CD4-positive, alpha-beta T cell treated with Interleukin-6 for 4 hours (primary cell): ENCODE results near the gene MED7.
A peak's percentile ranks its signal among the peaks of the same experiment; 100 is the strongest.

Experiments used
- DNase-seq: peaks from one replicate; pipeline ENCODE4 v3.0.0-alpha.2; 2020; ENCODE audit warnings: mixed read lengths

The MED7 gene

DNA sequence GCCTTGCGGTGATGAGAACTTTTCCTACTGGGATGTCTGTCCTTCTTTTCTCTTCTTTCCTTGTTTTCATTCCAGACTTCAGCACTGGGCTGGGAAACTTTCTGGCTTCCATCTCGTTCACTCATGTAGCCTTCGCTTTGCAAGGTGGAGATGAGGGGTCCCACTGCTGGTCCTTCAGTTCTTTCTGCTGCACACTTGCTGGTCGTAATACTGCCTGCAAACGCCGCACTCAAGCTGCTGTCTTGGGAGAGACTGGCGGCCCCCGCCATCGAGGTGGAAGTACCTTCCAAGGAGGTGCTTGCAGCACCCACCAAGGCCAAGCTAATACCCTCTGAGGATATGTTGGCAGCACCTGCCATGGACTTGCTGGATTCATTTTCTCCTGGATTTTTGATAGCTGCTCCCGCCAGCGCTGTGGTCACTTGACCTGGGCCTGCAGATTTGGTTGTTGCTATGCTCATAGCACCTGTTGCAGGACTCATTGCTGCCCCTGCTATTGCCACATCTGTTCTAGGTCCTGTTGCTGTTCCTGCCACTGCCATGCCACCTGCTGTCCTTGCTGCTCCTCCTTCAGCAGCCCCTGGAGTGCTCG lies 20.4 kb upstream of the MED7 start:
- no peak for DNase-seq

DNA sequence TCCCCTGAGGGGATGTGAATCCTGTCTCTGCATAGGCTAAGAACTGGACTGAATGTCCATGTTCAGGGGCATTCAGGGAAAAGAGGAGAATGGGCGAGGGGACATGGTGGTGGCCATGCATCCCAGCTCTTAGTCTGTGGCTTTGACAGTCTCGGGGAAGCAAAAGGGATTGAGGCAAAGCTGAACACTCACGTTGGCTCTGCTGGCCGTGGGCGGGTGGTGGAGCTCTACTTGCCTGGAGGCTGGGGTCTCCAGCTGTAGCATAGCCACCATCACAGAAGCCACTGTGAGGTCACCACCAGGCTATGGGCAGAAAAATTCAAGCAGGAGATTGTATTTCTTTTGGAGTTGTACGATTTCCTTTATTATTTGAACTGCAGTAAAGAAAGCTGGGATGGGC lies 19.3 kb upstream of the MED7 start:
- no peak for DNase-seq

DNA sequence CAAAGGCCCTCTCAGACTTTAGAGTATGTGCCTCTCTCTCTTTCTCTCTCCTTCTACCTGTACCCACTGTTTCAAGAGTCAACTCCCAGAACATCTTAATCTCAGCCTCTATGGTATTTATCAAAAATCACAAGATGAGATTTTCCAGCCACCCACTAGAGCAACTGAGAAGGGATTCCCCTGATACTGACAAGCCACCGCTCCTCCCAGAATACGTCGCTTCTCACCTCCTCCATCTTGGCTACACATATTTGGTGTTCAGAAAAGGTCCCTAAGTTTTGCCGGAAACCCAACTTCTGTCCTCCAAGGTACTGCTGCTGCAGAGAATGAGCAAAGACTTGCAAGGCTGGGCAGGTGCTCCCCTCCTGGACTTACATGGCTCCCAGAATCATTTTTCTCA lies 17.3 kb upstream of the MED7 start:
- DNase-seq, result peak; percentile 27

GRCh38 chr5:157159209-157159751 lies 16.6 kb upstream of the MED7 start:
- DNase-seq, result peak; percentile 64

DNA sequence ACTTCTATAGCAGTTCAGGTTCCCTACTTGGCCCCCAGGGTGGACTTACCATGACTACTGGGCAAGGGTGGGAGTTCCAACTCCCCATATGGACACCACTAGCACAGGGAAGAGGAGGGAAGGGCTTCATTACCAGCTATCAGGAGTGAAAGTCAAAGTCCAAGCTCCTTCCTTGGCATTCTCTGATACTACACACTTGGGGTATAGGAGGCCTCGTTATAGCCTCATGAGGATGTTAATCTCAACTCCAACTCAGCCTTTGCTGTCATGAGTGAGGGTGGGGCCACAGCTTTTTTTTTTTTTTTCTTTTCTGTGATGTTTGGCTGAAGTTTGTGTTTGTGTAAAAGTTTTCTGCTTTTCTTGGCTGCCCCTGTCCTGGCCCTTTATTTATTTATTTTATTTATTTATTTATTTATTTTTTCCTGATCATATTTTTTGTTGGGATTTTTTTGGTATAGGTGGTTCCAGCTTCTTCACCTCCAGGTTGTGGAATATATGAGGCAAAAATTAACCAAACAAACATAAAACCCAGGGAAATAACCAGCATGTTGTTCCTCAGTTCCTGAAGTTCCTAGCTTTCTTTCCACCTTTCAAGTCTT lies 14.7 kb upstream of the MED7 start:
- DNase-seq, result no peak

- no peak for DNase-seq
Measured at GRCh38 chr5:157155297-157155696, 12.6 kb upstream of the MED7 start.

- no peak for DNase-seq
Measured at GRCh38 chr5:157150995-157151394, 8.3 kb upstream of the MED7 start.

DNA sequence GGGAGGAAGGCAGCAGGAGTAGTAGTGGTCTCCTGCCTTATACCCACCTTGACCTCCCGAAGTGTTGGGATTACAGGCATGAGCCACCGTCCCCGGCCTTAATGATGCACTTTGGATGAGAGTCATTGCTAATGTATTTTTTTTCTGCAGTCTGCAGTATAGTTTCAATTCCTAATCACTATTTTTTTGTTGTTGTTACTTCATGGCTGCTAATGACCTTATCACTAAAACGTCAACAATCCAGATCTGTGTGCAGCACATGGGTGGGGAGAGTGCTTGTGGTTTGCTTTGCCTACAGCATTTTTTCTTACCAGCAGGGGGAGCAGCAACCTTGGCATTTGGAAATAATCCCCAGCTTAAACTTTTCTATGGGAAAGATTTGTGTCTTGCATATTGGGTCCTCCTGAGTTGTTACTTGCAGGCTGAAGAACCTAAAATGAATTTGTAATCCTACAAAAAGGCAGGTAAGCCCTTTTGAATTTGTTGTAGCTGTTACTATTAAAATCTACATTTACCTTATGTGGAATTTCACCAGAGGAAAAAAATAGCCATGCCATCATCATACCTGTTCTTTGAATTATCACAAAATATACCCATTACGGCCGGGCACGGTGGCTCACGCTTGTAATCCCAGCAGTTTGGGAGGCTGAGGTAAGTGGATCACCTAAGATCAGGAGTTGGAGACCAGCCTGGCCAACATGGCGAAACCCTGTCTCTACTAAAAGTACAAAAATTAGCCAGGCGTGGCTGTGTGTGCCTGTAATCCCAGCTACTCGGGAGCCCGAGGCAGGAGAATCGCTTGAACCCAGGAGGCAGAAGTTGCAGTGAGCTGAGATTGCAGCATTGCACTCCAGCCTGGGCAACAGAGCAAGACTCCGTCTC lies 6.3 kb upstream of the MED7 start:
- DNase-seq, result peak; percentile 89

GRCh38 chr5:157143127-157143971 lies 684 bp upstream of the MED7 start:
- DNase-seq, result peak; percentile 64

GRCh38 chr5:157137691-157138090 lies 5.0 kb downstream of the MED7 start:
- no peak for DNase-seq

GRCh38 chr5:157132281-157132612 lies 10.4 kb downstream of the MED7 start:
- DNase-seq, result no peak

DNA sequence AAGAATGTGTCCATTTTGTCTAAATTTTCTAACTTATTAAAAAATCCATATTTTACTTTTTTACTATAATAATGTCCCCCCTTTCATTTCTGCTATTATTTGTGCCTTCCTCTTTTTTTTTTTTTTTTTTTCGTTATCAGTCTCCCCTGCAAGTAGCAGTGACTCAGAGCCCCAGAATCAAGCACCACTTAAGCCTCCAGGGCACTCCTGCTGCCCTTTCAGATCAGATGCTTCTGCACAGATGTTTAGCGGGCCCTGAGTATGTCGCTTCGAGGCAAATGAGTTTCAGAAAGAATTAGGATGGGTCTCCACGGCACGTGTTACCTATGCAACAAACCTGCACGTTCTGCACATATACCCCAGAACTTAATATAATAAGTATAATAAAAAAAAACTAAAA lies 11.7 kb downstream of the MED7 start:
- no peak for DNase-seq

GRCh38 chr5:157121709-157122108 lies 21.0 kb downstream of the MED7 start:
- DNase-seq, result no peak

DNA sequence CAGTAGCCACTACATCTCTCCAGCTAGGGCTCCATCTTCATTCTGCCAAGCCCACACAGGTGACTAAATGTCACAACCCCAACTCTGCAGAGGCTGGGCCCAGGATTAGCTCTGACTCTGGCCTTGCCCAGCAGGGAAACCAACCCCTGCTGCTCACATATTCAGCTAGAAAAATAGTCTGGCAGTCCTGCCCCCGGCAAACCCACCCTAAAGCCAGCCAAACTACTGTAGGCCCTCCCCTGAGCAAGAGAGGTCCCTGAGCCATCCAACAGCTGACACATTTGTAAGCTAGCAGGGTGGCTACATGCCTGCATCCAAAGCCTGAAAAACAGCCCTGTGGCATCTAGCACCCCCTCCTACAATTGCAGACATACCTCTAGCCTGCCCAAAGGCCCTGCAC lies 22.6 kb downstream of the MED7 start:
- DNase-seq, result no peak

DNA sequence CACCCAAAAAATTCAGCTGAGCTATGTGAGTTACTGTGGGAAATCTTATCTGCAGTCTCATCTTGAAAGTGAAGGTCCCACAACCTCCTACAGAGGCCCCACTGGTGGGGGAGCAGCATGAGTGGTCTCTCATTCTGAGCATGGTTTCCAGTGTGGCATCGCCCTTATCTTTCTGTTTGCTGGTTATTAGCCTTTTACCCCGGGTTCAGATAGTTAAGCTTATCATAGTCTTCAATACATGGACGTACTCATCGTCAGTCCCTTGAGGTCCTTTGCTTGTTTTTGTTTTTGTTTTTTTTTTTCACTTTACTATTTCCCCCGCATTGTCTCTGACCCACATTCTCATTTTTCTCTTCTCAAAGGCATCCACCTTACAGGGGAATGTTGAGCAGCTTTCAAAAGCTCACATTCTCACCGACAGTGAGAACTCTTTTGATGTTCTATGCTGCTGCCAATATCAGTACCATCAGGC lies 26.1 kb downstream of the MED7 start:
- DNase-seq, result no peak

DNA sequence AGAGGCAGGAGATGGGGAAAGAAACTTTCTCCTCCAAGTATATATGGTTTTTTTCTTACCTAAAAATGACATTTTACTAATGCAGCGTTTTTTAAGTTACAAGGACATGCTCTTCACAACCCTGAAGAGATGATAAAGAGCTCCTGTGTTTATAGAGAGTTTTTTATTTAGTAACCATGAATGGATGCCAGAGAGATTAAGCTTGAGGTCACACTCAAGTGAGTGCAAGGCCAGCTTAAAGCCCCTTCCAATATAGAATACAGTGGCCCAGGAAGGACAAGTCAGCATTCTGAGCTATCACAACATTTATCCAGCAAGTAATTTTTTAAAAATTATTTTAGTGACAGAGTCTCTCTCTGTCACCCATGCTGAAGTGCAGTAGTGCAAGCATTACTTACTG lies 27.2 kb downstream of the MED7 start:
- no peak for DNase-seq

DNA sequence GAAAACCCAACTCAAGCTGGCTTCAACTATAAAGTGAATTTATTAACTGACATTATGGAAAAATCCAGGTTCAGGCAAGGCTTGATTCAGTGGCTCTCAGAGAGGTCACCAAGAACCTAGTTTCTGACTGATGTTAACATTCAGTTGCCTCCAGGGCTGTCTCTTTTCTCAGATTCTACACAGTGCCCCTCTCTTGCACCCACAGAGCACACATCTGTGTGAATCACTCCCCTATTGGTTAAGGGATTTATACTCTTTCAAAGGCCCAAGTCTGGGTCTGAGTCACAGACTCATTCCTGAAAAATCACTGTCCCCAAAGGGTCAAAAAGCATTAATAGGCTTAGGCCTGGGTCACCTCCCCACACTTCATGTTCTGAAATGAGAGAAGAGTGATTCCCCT lies 27.7 kb downstream of the MED7 start:
- no peak for DNase-seq

GRCh38 chr5:157113002-157113401 lies 29.7 kb downstream of the MED7 start:
- DNase-seq, result no peak

GRCh38 chr5:157109744-157110143 lies 32.9 kb downstream of the MED7 start:
- DNase-seq, result peak; percentile 39

GRCh38 chr5:157108976-157109375 lies 33.7 kb downstream of the MED7 start, which contains the start of gene HAVCR2:
Gene HAVCR2, minus strand, starts transcription at chr5:157109044. Its CDS starts 61 bp downstream, at chr5:157108983.
- DNase-seq, result peak; percentile 69

DNA sequence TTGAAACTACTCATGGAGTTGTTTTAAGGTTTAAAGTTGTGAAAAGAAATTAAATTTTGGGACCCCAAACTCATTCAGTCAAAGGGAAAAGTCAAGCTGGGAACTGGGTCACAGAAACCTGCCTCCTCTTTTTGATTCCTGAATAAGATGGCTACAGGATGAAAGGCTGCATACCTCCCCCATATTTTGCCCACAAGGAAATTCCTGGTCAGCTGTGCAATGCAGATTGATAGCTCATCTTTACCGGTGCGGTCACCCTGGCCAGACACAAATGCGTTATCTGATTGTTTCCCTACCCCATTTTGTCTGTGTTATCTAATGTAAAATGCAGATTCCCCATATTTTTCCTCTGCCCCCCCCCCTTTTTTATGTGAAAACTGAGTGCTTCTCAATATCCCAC lies 35.2 kb downstream of the MED7 start:
- DNase-seq, result no peak

- peak; percentile 12 for DNase-seq
Measured at GRCh38 chr5:157106630-157107461, 35.8 kb downstream of the MED7 start.
